NOMO-1 (cell line): ENCODE results near the gene WNT5B.
"Not testable (repeated sequence)": the region's sequence is repeated elsewhere in the genome, so short reads cannot be mapped to it uniquely, and the experiment has no call there.

ENCODE experiments used
- DNase-seq, 2 experiments: peaks; one replicate each; lab custom pipeline; 2025; ENCODE audit not compliant: unreplicated experiment in 2 of 2; lab: John Stamatoyannopoulos, UW

Gene WNT5B

DNA sequence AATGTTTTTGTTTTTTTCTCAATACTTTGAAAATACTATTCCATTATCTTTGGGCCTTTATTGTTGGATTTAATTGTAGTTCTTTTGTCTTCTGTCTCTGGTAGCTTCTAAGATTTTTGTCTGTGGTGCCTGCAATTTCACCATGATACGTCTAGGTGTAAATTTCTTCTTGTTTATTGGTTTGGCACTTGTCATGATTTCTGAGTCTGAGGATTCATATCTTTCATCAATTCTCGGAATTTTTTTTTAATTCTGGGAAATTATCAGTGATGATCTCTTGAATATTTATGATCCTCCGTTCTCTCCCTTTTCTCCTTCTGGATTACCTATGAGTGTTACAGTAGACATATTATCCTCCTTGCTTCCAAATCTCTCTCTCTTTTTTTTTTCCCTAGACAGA, 47.0 kb downstream of the WNT5B start:
- no peak for DNase-seq

DNA sequence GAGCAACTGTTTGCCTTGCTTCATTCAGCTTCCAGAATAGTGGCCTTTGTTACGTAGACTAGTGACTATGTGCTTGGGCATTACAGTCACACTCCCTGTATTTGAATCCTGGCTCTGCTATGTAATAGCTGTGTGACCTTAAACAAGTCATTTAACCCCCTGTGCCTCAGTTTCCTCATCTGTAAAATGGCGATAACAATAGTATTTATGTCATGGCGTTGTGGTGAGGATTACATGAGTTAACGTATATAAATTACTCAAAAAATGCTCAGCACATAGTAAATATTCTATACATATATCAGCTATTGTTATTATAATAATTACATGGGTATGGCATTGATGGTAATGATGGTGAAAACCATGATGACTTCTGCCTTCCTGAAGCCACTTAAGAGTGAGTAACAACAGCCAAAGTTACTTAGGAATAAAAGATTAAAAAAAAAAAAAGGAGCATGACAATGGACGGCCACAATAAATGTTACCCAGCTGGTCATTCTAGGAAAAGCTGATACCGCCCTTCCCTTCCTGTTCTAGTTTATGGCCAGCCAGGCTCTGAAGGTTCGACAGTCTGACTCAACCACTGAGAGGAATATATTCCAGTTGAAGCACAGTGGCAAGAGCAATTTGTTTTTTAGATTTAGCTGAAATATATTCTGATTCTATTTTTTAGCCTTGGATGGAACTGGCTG, 51.9 kb downstream of the WNT5B start:
- no peak for DNase-seq

DNA sequence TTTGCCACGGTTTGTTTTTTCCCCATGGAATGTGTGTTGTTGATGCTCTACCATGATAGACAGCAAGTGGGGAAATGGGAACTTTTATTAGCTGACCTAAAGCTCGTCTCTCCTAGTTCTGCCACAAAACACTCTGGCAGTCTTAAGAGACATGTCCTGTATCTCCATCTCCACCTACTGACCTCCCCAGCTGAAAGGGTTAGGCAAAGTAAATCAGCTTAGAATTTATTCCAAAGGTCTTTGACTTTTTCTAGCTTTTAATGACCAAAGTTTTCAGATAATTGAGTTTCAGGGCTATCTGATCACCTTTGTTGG, 52.4 kb downstream of the WNT5B start:
- no peak for DNase-seq

- no peak for DNase-seq
Observed at GRCh38 chr12:1688086-1688710, 59.2 kb downstream of the WNT5B start.

DNA sequence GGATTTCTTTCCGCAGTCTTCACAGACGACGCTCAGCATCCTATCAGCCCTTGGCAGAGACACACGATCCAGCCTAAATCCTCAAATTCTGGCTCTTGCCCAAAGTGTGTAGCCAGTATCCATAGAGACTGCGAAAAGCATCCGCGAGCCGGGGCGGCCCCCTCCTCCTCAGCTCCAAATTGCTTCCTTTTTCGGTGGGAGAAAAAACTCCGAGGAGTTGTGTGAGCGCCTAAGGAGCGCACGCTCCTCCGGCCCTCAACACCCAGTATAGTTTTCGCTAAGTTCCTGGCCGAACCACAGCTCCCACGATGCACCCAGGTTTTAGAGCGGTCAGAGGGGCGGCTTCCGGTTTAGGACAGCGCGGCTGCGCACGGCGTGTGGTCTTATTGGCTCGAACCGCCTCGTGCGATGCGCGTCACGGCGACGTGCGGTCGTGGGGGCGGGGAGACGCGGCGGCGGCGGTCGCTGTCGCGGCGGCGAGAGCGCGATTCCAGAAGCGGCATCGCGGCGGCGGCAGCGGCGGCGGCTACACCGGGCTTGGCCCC, 61.6 kb downstream of the WNT5B start, which contains the start of gene ADIPOR2:
ADIPOR2 (plus strand) TSS at position 493 of the 545 bp plus-strand sequence. CDS start 63,274 bp downstream, outside the sequence.
- DNase-seq, result peak; percentile 95 to 97

DNA sequence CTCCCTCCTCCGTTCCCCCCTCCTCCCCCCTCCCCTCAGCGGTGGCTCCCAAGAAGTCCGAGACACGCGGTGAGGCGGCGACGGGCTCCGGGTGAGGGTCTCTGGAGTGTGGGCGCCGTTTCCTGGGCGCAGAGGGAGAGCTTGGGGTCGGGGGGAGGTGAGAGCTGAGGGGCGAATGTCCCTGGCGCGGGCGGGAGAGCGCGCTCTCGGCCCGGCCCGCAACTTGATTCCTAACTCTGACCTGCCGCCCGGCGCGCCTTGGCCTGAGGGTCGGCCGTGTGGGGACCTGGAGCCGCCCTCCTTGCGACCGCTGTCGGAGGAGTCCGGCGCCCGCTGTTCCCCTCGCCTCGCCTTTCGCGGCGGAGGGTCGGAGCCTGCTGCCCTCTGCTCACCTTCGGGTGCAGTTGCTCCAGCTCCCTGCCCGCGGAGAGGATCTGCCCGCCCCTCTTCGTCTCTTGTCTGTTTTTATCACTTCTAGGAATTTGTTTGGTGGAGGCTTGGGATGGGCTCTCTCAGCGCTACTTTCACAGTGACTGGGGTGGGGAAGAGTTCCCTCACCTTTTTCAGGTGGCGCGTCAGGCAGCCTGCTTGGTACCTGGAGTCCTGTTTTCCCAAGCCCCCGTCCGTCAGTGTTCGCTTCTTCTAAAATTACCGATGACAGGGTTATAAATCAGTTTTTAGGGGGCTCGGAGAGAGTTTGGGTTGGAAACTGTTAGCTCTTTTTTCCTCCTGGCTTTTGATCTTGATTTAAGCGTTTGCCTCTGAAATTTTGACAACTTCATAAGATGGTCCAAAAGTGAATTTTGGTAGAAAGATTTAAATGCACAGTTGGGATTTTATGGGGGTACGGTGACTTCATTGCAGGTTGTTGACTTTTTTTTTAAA, 62.3 kb downstream of the WNT5B start:
- no peak for DNase-seq

GRCh38 chr12:1692226-1692625, 63.2 kb downstream of the WNT5B start:
- peak in 1 of 2 experiments; percentile 31 for DNase-seq

GRCh38 chr12:1692895-1693610, 64.0 kb downstream of the WNT5B start:
- peak; percentile 75 to 85 for DNase-seq

GRCh38 chr12:1695097-1695496, 66.1 kb downstream of the WNT5B start:
- not testable (repeated sequence) for DNase-seq

DNA sequence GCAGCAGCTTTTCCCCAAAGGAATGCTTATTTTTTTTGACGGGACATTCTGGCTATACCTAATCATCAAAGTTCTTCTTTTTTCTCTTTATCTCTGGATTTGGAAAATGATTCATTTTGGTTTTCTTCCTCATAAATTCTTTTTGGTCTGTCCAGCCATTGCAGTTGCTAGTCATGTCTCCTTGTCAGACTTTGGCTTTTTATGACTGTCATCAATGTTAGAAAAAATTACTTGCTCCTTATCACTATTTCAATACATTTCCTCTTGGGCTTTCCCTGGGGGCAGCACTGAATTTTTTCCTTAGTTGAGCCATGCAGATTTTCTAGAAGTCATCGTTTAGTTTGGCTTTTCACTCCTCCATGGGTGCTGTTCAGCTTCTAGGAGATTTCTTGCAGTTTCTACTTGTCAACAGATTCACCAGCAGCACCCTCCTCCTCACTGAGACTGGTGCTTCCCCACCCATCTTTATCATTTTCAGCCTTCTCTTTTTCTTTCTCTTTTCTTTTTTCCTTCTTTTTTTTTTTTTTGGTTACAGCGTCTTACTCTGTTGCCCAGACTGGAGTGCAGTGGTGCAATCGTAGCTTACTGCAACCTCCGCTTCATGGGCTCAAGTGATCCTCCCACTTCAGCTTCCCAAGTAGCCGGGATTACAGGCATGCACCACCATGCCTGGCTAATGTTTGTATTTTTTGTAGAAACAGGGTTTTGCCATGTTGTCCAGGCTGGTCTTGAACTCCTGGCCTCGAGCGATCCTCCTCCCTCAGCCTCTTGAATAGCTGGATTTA, 67.0 kb downstream of the WNT5B start:
- DNase-seq, result no peak

DNA sequence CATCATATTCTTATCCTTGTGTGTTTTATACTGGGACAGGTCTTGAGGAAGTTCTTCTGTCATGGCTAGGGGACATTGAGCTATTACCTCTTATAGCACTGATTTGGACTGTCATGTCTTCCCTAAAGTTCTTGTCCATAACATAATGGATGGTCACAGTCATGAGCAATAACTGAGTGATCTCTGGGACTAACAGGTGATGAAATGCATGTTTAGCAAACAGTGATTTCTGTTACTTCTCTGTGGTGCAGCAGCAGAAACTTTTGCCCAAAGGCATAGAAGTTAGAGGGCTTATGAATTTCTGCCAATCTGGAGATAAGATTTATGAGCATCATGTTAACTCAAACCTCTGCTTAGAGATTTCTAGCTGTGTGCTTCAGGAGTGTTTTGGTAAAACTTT, 67.8 kb downstream of the WNT5B start:
- no peak for DNase-seq
